NCI-H748 (cell line): ENCODE results near the gene TTC33.
"Not testable (repeated sequence)": the region's sequence is repeated elsewhere in the genome, so short reads cannot be mapped to it uniquely, and the experiment has no call there.

ENCODE experiments used
- DNase-seq: peaks from one replicate; lab custom pipeline; 2025; ENCODE audit not compliant: unreplicated experiment; lab: John Stamatoyannopoulos, UW

The TTC33 gene

DNA sequence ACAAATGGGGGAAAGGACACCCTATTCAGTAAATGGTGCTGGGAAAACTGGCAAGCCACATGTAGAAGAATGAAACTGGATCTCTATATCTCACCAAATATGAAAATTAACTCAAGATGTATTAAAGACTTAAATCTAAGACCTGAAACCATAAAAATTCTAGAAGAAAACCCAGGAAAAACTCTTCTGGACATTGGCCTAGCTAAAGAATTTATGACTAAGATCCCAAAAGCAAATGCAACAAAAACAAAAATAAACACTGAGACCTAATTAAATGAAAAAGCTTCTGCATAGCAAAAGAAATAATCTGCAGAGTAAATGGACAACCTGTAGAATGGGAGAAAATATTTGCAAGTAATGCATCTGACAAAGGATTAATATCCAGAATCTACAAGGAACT lies 99.7 kb downstream of the TTC33 start:
- DNase-seq, result not testable (repeated sequence)

DNA sequence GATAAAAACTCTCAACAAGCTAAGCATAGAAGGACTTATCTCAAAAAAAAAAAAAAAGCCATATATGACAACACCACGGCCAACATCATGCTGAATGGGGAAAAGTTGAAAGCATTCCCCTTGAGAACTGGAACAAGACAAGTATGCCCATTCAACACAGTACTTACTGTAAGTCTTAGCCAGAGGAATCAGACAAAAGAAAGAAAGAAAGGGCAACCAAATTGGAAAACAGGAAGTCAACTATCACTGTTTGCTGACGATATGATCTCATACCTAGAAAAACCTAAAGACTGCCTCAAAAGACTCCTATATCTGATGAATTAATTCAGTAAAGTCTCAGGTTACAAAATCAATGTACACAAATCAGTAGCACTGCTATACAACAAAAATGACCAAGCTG lies 100.6 kb downstream of the TTC33 start:
- DNase-seq, result peak; percentile 34

DNA sequence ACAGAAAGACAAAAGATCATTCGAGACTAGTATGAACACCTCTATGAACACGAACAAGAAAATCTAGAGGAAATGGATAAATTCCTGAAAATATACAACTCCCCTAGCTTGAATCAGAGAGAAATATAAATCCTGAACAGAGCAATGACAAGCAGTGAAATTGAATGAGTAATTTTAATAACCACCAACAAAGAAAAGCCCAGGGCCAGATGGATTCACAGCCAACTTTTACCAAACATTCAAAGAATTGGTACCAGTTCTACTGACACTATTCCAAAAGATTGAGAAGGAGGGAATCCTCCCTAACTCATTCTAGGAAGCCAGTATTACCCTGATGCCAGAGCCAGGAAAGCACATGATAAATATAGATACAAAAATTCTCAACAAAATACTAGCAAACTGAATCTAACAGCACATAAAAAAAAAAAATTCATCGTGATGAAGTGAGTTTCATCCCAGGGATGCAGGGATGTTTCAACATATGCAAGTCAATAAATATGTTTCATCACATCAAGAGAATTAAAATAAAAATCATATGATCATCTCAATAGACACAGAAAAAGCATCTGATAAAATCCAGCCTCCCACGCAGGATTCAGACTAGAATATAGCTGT lies 101.3 kb downstream of the TTC33 start:
- no peak for DNase-seq

DNA sequence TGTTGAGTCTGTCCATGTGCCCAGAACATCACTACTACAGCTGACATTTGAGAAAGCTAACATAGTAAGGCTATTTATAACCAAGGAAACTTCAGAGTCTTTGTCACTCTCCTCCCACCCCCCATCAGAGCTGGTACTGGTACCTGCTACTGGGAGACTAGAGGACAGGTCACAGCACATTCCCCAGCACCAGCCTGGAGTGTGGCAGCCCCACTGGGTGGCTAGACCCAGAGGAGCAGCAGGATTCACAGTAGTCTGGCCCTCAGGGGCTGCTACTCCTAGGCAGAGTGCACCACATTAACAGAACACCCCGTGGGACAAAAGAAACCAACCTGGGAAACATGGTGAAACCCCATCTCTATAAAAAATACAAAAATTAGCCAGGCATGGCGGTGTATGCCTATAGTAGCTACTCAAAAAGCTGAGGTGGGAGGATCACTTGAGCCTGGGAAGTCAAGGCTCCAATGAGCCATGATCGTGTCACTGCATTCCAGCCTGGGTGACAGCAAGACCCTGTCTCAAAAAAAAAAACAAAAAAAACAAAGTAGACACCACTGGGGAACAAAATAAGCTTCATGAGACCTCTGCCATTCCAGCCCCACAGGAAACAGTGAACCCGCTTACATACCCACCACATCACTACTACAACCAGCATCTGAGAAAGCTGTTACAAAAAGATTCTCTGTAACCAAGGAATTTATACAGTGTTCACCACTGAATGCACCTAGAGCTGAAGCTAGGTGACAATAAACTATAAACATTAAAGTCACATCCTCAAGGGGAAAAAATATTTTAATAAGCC lies 102.3 kb downstream of the TTC33 start:
- DNase-seq, result no peak

DNA sequence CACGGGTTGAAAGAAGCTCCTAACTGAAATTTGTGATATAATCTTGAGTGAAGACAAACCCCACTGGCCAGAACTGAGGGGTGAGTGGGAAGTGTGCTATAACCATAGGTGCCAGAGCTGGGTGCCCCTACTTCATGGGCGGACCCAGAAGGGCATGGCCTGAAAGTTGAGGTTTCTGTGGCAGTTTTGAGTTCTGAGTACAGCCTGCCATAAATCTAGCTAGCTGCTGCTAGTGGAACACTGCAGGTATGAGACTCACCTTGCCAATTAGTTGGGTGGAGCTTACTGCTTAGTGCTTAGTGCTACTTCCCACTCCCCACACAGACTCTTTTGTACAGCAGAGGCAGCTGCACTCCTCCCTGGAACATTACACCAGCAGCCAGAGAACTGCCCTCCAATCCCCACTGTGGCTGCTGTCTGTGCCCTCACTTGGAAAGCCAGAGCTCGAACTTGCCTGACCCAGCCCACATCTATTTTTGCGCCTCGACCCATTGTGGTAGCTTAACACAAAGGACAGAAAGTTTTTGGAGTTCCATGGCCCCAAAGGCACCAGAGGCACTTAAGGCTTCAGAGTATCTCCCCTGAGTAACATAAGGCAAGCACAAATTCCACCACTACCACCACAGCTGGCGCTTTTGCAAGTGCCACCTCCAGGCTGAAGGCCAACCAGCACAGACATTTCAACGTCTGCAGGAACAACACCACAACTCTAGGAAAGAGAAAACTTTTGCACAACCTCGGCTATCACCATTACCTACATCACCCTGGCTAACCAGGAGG lies 103.1 kb downstream of the TTC33 start:
- DNase-seq, result peak; percentile 87

DNA sequence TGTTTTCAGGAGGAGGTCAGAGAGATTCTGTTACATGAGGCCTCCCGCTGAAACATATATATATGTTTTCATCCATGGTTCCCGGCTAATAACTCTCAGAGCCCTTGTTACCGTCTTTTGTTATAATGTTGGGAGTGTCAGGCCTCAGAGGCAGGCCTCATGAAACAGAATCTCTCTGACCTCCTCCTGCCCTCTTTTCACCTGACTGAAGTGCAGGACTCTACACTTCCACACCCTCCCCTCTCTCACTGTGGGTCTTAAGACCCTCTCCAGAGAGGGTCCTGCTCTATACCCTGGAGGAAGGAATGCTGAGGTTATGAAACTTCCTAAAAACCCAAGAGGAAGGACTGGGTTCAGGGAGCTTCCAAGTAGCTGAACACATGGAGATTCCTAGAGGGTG lies 104.6 kb downstream of the TTC33 start:
- DNase-seq, result no peak

DNA sequence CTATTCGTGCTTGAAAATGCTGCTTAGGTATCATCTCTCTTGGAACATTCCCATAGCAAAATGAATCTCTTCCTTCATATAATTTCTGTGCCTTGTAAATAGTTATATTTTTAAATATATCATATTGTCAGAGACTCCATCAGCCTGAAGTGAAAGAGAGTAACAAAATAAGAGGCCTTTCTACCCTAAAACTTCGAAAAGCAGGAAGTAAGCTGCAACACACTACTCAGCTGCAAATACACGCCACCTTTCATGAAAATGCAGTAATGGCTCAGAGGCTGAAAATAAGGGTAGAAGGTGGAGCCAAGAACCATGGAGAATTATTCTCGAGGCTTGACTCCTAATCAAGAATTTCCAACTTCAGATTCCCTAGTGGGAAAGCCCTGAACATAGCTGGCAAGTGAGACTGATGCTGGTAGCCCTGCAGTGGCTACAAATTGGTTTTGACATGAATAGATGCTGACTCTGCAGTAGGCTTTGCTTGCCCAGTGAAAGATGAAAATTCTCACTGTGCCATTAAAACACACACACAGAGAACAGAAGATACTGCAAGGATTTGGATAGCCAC lies 106.2 kb downstream of the TTC33 start:
- DNase-seq, result no peak

DNA sequence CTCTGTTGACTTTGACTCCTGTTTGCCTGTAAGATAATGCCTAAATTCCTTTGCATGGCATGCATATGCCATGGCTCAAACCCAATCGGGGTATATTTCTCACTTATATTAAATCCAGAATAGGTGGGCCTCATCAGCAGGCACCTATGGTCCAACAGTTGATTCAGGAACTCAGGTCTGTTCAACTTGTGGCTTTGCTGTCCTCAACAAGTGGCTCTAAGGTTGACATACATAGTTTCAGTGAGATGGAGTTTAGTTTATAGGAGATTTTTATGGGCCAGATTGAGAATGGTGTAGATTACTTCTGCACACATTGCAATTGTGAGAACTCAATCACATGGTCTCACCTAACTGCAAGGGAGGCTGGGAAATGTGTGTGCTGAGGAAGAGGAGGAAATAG lies 107.6 kb downstream of the TTC33 start:
- DNase-seq, result no peak

DNA sequence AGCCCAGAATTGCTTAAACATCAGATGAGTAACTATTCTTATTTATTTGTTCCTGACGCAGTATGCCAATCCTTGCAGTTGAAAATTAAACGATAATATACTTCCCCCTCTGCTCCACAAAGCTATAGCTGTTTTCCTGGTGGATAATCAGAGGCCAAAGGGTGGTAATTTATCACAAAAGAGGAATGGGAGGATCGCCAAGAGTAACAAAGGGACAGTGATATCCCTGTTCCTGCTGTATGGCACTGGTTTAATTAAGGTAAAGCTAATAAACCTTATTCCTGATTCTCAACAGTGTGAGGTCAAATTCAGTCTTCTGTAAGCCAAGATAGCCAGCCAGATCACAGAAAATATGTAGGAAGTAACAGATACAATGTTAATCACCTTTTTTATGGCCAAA lies 109.5 kb downstream of the TTC33 start:
- peak; percentile 93 for DNase-seq

DNA sequence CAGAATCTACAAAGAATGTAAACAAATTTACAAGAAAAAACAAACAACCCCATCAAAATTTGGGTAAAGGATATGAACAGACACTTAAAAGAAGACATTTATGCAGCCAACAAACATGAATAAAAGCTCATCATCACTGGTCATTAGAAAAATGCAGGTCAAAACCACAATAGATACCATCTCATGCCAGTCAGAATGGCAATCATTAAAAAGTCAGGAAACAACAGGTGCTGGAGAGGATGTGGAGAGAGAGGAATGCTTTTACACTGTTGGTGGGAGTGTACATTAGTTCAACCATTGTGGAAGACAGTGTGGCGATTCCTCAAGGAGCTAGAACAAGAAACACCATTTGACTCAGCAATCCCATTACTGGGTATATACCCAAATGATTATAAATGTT lies 116.2 kb downstream of the TTC33 start:
- DNase-seq, result not testable (repeated sequence)

DNA sequence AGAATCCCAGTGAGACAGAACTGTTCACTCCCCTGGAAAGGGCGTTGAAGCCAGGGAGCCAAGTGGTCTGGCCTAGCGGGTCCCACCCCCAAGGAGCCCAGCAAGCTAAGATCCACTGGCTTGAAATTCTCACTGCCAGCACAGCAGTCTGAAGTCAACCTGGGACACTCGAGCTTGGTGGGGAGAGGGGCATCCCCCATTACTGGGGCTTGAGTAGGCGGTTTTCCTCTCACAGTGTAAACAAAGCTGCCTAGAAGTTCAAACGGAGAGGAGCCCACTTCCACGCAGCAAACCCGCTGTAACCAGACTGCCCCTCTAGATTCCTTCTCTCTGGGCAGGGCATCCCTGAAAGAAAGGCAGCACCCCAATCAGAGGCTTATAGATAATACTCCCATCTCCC lies 121.2 kb downstream of the TTC33 start:
- DNase-seq, result no peak

DNA sequence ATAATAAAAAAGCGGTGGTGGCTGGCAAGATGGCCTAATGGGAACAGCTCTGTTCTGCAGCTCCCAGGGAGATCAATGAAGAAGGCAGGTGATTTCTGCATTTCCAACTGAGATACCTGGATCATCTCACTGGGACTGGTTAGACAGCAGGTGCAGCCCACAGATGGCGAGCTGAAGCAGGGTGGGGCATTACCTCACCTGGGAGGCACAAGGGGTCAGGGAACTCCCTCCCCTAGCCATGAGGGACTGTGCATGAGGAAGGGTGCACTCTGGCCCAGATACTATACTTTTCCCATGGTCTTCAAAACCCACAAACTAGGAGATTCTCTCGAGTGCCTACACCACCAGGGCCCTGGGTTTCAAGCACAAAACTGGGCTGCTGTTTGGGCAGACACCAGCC lies 121.6 kb downstream of the TTC33 start:
- DNase-seq, result peak; percentile 74

DNA sequence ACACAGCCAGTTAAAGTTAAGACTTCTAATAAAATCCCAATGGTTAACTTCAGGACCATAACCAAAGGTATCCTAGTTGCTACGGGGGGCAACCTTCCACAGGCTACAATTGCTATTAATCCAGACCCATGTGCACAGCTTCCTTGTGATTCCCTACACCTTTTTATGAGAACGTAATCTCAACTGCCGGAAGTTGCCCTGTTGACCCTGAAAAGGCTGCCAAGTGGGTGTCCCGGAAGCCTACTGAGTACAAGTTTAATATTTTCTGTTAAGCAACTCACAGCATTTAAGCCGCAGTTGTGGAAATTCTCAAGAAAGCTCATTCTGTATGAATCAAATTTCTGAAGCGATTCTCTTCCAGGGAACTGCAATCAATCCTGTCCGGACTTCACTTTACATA lies 124.5 kb downstream of the TTC33 start:
- DNase-seq, result no peak

DNA sequence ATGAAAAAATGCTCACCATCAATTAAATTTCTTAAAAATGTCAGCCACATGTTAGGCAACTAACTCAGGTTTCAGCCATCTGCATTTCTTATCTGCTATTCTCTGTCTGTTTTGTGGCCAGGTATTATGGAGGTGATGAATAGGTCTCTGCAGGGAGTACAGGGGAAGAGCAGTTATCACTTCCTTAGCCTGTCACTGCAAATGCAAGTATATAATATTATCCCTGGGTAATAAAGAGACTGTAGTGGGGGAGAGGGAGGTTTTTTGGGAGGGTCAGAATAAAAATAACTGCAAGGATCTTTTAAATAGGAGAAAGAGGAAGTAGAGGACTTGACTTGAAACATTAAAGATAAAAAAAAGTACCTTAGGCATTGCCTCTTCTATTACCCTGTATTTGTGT lies 125.6 kb downstream of the TTC33 start:
- no peak for DNase-seq

DNA sequence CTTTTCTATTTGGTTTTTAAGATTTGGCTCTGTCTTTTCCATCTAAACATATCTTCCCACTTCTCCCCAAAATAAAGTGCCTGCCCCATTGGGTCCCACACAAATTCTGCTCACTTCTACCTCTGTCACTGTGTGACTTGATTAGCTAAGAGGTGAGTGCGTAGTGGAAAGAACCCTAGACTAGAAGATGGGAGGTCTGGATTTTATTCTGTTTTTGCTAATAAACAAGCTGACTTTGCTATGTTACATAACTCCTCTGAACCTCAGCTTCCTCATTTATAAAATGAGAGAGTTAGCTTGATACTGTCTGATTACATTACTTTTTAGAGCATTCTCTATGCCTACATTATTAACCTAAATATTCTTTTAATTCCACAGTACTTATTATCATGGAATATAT lies 127.4 kb downstream of the TTC33 start:
- DNase-seq, result no peak

DNA sequence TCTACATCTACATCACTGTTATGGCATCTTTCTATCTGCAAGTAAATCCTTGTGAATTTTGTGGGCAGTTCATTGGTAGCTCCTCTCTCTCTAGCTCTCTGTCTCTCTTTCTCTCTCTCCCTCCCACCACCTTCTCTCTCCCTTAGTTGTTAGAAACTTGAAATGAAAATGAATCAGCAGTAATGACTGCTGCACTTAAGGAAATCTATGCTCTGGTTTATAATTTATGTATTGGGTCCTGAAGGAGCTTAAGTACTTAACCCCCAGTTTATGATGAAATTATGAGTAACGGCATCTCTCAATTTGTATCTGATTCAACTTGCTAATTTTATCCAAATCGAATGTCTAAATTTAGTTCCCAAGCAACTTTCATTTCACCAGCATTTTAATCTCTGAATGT lies 128.1 kb downstream of the TTC33 start:
- DNase-seq, result no peak

DNA sequence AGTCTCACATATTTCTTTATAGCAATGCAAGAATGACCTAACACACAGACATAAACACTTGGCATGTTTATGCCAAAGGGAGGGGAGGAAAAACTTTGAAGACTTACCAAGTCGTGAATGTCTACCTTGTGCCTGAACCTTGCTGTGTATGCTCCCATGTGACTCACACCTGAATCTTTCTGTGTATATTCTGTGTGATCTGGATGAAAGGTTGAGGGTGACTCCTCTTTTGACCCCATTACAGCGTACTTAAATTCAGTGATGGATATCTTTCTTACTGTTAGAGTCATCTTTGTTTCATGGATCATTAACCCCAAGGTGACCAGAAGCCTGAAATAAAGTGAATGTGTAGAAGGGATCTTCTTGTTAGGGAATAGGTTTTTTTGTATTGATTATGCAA lies 129.0 kb downstream of the TTC33 start:
- no peak for DNase-seq

DNA sequence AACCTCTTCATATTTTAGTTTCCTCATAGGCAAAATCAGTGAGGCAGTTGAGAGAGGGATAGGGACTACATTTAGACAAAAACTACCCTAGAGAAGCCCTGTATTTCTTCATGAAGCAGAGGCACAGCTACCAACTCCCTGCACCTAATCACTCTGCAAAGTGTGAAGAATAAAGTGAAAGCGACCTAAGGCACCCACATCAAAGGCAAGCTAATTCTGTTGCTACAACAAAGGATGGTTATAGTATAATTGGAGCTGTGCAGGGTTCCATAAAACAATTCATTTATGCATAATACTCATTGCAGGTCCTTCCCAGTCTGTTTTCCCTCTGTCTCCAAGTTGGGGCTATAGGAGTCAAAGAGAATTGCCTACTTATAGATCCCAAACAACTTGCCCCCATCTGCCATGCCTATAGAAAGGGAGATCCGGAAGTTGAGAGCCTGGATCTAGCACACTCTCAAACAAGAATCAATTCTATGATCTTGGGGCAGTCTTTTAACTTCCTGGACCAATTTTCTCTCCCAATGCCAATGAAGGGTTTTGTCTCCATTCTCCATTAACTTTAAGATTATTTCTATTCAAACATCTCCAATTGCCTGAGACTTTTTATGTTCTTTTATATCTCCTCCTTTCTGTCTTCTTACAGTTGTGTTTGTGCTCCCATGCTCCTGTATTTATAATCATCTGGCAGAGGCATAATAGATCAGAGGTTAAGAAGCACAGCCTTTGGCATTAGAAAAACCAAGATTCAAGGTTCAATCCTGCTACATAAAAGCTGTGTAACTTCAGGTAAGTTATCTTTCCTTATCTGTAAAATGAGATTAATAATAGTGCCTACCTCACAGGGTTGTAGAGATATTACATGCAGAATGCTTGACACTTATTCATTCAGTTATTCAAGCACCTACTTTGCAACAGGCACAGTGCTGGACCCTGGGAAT lies 132.0 kb downstream of the TTC33 start:
- no peak for DNase-seq

DNA sequence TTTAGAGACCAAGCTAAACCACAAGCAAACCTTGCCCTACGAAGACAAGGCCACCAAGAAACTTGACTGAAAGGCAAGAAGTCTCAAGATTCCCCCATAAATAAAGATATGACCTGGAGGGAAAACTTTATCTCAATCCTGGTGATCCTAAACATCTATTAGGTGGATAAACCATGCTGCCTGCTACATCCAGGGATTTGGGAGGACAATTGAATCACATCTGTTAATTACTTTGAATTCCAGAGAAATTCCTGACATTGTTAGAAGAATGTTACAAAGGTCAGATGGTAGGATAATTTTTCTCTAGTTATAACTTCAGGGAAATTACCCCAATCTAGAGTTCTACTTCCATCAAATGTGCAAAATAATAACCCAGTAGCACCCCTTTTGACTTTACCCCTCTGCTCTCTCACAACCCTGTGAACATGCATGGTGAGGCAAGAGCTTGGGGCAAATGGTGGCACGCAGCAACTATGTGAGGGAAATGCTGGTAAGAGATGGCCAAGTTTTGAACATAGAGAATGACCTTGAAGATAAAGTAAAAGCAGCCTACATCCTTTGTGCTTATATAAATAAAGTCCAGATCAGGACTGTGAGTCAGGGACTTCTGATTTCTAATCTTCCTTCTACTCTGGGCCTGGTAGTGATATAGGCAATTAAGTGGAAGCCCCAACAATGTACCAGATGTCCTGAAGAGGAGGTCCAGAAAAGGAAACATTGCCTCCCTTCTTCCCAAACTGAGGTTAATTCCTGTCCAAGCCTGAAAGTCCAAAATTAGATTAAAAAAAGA lies 133.1 kb downstream of the TTC33 start:
- no peak for DNase-seq

DNA sequence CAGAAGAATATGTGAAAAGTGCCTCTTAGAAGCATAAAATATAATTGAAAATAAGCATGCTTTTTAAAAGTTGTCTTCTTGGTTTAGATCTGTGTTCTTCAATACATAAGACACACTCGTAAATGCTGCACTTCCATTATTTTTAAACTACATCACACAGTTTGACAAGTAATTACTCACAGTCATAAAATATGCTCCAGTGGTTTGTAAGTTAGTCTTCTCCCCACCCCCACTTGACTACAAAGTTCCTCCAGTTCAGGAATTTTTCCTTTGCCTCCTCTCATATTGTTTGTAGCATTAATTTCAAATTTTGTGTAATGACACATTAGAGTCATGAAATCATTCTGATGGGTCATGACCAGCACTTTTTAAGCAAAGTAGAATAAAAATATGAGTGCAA lies 136.3 kb downstream of the TTC33 start:
- no peak for DNase-seq
